B cell (primary cell): Measurements from ENCODE around the gene SFXN5.

Source experiments
- CTCF ChIP-seq: fragments of 200-600 bp; IDR thresholded peaks from one replicate; pipeline ENCODE4 v1.8.0; 2022; ENCODE audit warnings: antibody characterized with exemption, mild to moderate bottlenecking
- EZH2 ChIP-seq: IDR thresholded peaks from 2 replicates; pipeline ENCODE4 v1.6.1; 2012; ENCODE audit warnings: borderline replicate concordance, low read depth, mild to moderate bottlenecking, moderate library complexity, low read length; ENCODE audit not compliant: insufficient read depth, poor library complexity, severe bottlenecking

- TF ChIP-seq CTCF: no peak
- no peak for TF ChIP-seq EZH2
These were observed 35.3 kb upstream of the SFXN5 start for GRCh38 chr2:73106791-73107190.
